Inflammatory macrophage treated with lipopolysaccharide for 1 hour (primary cell): ENCODE measurements around the gene SCN5A.

Experiments
- DNase-seq, 2 donors: peaks; one replicate each; pipeline ENCODE4 v3.0.0-alpha.2; 2020 to 2022

The SCN5A gene

DNA sequence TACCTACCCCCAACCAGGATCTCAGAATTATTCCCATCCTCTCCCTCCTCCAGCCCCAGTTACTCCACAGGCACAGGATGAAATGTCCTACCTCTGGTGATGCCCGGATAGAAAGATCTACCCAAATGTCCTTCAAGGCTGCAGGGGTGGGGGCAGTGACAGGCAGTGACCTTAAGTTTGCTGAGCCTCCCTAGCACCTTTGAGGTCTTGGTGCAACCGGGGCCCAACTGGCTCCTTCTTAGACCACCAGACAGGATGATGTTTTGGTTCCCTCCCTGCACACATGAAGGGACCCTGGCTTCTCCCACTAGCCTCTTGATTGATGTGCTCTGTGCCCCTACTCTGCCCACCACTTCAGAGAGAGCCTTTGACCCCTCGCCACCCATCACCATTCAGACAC is 117.0 kb downstream of the SCN5A start:
- no peak for DNase-seq

DNA sequence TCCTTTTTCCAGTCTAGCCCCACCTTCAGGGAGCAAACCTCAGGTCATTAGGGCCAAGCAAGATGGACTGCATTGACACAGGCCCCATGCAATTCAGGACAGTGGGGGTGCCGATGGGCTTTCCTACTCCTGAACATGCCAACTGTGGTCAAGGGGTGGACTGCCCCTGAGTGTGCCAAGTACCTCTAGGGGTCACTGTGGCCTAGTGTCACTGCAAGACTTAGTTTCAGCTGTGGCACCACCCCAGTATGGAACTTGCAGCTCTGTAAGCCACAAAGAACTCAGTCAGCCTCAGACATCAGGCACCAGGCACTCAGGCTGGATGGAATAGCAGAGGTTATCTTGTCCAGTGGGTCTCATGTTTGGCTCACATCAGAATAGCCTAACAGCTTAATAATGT is 121.0 kb downstream of the SCN5A start:
- peak in 1 of 2 donors; percentile 12 for DNase-seq

DNA sequence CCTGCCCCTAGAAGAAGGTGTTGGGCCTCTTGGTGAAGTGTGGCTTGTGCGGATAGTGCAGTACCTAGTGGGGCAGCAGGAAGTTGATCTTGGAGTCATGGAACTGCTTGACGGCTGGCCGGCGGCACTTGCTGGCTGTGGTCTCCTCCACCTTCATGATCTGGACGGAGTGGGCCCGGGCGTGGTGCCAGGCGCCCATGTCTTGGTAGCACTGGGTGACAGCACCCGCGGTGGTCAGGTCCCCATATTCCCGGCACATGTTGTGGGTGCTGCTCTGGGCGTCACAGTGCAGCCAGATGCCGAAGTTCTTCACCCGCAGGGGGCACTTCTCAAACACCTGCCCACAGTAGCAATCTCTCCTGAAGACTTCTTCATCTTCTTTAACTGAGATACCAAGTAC is 122.7 kb downstream of the SCN5A start:
- DNase-seq = no peak

DNA sequence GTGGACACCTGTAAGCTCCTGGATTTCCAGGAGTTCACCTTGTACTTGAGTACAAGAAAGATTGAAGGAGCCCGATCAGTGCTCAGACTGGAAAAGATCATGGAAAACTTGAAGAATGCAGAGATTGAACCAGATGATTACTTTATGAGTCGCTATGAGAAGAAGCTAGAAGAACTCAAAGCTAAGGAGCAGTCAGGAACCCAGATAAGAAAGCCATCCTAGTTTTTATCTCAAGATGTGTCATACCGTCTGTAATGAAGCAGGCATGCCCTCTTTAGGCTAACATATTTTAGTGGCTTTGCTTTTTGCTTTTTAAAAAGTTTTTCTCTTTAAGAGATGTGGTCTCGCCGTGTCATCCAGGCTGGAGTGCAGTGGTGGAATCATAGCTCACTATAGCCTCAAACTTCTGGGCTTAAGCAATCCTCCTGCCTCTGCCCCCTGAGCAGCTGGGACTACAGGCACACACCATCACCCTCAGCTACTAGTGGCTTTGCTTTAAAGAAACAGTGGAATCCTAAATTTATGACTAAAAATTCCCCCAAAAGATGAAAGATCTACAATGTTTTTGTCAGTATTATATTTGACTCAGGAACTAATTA is 125.2 kb downstream of the SCN5A start:
- DNase-seq = no peak

DNA sequence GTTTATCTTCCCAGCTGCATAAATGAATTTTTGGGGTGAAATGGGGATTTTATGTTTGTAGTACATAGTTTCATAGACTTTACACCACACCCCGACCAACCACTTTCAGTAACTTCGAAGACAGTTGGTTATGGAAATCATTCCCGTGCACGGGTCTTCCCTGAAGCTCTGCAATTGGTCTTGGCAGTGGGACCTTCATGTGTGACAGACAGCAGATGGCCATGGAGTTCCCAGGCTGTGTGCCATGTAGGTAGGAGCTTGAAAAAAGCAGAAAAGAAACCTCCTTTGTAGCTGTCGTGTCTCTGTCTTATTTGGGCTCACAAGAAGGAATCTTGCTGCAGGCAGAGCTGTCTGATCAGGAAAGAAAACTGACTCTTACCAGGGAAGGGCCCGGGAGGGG is 127.5 kb downstream of the SCN5A start:
- DNase-seq = no peak

DNA sequence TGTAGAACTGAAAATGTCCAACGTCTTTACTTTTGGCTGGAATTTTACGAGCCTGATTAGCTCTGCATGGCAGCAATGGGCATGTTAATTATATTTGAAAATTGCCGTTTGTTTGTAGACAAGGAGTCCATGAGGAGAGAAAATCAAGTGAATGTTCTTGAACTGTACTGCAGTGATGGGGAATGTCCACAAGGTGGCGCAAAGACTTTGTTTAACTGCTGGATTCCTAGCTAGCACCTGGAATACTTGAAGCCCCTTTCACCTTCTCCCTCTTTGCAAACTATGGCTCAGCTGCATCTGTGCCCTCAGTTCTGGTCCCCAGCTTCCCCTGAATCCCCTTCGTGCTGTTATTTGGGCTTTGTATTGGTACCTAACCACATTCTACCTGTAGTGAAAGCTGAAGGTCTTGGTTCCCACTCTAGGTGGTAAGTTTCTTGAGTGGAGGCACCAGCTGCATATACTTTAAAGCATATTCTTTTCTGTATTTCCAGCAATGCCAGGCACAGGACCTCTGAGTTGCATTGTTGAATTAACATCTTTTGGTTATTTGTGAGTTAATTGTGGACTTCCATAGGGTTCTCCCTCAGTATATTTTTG is 128.0 kb downstream of the SCN5A start:
- DNase-seq = peak; percentile 28 to 79

DNA sequence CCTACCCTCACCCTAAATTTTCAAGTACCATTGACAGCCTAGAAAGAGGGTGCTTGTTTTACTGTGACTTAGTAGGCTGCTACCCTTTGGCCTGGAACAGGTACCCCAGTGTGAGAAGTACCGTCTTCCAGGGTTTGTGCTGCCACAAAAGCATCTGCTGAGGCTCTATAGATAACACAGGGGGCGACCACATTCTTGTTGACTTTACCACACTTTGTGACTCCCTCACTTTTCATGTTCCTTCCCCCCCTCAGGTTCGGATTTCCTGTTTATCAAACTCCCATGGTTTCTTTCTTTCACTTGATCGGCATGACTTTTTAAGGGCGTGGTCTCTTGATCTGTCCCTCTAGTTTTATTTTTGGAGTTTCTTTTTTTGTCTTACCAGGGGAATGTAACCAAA is 129.8 kb downstream of the SCN5A start:
- DNase-seq = no peak

DNA sequence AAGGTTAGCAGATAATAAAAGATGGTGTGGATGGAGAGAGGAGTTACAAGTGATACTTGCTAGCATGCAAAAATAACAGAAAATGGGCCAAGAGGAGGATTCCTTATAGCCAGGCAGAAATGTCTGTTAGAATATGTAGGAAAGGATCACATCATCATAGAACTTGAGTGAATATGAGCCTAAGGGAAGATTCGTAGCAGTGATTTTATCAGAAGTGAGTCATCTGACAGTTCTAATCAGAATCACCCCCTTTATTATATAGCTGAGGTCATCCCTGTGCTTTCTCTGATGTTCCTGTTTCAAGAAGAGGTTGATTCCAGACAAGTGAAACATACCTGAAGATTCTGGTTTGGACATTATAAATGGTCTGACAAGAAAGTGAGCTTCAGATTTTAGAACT is 130.5 kb downstream of the SCN5A start:
- DNase-seq = no peak

DNA sequence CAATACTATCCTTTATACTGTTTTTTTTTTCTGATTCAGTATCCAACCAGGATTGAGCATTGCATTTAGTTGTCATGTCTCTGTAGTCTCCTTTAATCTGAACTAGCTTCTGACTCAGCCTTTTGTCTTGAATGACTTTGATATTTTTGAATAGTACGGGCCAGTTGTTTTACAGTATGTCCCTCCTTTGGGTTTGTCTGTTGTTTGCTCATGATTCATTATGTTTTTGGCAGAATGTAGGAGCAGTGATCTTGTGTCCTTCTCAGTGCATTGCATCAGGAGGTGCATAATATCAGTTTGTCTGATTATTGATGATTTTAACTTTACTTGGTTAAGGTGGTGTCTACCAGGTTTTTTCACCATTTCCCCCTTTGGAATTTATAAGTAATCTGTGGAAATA is 132.8 kb downstream of the SCN5A start:
- no peak for DNase-seq

DNA sequence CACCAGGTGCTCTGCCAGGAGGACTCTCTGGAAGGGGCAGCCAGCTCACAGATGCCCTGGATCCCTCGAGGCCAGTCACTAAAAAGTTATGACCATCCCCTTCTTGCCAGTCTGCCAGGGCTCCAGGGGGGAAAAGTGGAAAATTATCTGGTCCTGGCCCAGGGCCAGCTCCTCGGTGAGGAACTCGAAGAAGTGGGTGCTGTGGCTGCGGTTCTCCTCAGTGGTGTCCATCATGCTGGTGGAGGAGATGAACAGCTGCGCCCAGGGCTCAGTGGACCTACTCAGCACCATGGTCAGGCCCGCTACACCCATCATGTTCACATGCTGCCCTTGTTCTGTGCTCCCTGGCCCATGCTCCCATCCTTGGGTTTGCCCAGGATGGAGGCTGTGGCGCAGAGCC is 134.1 kb downstream of the SCN5A start:
- no peak for DNase-seq

DNA sequence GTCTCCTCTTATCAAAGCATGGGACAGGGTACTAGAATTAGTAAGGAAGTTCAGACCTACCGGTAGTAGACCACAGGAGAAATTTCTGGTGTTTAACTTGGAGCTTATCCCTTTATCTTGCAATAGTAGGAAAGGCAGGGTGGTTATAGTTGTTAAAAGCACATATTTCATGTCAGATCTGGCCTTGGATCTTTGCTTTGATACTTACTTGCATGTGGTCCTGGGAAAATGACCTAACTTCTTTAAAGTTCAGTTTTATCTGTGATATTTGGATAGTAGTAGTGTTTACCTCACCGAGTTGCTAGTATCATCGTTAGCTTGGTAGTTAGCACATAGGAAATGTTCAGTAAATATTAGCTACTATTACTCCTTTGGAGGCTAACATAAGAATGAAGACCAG is 137.9 kb downstream of the SCN5A start:
- no peak for DNase-seq

DNA sequence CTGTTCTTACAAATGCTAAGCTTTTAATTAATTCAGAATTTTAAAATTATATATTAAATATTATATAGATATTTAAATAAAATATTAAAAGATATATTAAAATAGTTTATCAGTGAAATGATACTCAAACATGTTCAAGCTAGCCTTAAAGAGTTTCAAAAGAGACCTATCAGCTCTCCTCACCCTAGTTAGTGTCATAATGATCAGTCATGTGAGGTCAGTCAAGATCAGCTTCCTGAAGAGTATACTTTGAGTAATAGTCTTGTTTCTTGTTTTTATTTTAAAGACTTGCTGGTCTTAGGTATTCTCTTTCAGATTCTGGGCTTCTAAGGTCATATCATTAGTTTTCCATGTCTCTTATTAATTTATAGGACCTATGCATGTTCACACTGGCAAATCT is 138.9 kb downstream of the SCN5A start:
- DNase-seq = peak in 1 of 2 donors; percentile 23

DNA sequence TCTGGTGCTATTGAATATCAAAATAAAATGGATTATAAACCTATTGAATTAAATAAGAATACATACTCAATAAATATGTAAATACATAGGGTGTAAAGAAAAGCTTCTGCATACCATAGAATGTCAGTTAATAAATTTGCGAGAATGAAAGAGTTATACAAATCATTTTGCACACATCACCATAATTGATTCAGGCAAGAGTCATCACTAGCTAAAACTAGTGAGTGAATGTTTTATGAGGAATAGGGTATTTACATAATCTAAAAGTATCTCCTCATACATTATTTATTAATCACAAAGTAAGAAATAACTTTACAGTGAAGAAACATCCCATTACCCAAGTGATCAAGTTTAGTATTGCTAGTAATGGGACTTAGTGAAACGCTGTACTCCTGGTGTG is 139.8 kb downstream of the SCN5A start:
- DNase-seq = no peak

DNA sequence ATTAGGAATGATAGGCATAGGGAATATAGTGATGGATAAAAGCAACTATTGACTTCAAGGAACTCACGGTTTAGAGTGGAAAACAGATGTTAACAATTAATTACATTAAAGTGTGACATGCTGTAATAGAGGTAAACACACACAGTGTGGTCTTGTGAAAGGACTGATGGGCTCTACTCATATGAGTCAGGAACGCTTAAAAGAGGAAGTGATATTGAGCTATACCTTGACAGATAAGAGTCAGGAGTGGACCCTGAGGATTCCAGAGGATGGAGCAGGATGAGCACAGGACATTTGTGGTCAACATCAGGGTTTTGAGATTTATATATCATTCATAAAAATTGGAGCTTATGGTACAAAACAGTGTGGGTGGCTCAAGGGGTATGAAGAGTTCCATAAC is 142.4 kb downstream of the SCN5A start:
- no peak for DNase-seq

DNA sequence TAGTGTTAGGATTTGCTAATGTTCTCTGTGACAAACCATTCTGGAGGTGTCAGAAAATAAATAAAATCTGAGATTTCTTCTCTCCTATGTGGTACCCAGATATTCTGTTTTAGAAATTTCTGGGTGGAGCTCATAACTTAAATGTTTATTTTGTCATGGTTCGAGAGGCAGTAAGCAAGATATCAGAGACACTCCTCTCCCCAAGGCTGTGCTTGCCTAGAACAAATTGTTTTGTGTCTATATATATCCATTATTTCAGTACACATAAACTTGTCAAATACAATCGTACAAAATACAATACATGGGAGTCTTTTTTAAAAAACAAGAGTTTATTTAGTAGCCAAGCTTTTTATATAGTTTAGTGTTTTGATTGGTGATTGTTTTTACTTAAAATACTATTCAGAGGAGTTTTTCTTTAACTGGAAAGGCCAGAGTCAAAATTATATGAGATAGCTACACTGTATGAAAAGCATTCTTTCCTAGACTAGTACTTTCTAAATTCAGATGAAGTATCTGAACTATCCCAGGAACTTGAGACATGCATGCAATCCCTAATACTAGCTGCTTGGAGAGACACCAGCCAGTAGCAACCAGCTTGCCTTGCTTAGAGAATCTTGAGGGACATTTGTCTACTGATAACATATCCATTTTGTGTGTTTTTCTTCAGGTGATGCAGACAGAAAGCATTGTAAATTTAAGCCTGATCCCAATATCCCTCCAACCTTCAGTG is 148.6 kb downstream of the SCN5A start:
- no peak for DNase-seq
